Glomerular visceral epithelial cell (primary cell): Measurements from ENCODE around the gene TRAK1.

Experiments used
- DNase-seq: peaks from one replicate; pipeline ENCODE4 v3.0.0-alpha.2; 2016; ENCODE audit errors: extremely low spot score

TRAK1 gene

GRCh38 chr3:42176242-42177034 lies 85.3 kb downstream of the TRAK1 start:
- no peak for DNase-seq

- no peak for DNase-seq
Observed at GRCh38 chr3:42177068-42177800, 86.1 kb downstream of the TRAK1 start.

GRCh38 chr3:42177801-42178150 lies 86.6 kb downstream of the TRAK1 start:
- DNase-seq: no peak

DNA sequence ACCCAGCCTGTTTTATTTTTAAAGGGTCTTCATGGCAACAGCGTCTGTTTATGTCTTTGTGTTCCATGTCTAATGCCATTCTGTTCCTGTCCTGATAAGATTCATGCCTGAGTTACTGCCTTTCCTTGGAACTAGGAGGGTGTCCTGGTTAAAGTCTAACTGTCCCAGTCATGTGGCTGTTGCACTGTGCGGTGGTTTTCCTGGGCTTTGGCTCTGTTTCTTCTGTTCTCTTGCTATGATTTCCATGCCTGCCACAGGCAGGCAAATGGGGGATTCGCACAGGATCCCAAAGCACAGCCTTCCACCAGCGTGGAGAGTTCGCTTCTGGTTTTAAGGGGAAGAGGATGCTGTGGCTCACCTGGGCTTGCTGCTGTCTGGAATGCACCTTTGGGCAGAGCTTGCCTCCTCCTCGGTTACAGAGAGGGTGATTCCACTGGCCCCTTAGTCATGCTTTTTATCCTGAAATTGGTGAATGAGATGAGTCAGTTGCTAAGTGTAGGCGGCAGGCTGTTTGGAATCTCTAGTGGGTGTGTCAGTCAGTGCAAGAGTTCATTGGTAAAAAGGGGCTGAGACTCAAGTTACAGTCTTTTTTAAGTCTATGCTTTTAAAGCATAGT lies 88.1 kb downstream of the TRAK1 start:
- DNase-seq: peak; percentile 83

DNA sequence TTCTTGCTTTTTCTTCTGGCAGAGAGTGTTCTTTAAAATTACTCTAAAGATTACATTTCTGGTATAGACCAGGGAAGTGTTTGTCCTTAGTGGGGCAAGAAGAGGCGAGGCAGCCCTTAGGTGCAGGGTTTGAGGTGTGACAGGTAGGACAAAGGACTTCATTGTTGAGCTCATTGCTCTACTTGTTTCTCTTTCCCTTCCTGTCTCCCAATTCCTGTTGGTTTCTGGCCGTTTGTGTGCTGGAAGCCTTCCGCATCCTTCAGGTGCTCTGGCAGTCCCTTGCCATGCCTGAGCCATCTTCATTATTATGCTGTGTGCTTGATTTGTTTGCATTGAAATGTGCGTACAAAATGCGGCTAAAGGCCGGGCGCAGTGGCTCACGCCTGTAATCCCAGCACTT lies 89.7 kb downstream of the TRAK1 start:
- no peak for DNase-seq

- no peak for DNase-seq
Observed at GRCh38 chr3:42182555-42182954, 91.4 kb downstream of the TRAK1 start.

DNA sequence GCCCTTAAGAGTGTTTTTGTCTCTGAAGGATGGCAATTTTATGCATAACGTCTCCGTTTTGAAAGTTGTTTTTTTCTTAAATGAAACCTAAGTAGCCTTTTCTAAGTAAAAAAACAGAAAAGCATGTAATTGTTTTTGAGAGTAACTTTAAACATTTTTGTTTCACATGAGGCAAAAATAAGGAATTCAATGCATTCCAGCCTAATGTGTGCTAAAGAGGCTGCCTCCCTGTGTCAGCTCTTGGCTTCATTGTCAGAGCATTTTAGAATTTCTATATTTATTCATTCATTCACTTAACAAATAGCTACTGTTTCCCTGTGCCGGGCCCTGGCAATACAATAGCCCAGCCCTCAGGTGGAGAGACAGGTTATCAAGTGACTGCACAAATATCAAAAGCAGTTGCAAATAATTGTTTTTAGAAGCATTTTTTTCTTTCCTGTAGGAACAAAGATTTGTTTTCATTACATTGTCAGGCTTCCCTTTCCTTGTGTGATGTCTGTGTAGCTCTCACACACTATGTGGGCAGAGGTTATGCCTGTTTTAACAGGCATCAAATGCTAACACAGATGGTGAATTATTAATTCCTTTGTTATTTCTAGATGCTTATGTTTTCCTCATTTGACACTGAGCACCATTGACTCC lies 93.0 kb downstream of the TRAK1 start:
- no peak for DNase-seq

- no peak for DNase-seq
Observed at GRCh38 chr3:42184651-42185443, 93.7 kb downstream of the TRAK1 start.

DNA sequence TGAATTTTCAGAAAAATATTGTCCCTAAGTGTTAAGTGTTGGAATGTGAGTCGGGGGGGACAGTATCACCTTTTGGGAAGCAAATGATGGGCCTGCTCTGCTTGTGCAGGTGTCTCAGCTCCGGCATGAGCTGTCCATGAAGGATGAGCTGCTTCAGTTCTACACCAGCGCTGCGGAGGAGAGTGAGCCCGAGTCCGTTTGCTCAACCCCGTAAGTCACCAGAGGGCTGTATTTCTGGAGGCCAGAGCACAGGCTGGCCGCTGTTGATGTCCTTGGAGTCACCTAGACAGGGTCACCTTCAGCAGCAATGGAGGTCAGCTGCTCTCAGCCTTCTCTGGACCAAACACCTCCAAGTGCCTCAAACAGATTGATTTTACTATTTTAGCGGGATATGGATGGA lies 96.8 kb downstream of the TRAK1 start:
- no peak for DNase-seq

GRCh38 chr3:42188376-42188775 lies 97.2 kb downstream of the TRAK1 start:
- DNase-seq: no peak

DNA sequence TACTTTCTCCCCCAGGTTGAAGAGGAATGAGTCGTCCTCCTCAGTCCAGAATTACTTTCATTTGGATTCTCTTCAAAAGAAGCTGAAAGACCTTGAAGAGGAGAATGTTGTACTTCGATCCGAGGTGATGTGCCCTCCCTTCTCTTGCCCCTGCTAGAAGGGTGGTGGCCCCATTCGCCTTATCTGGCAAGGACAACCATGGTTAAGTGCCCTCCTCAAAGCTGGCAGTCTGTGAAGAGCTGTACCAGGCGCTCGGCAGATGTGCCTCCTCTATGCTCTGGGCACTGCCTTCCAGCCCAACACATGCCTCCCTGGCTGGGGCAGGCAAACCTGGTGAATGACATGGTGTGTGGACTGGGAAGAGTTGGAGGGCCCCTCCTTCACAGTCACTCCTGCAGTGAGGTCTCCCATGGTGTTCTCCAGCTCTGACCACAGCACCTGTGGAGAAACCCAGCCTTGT lies 97.9 kb downstream of the TRAK1 start:
- DNase-seq: no peak

DNA sequence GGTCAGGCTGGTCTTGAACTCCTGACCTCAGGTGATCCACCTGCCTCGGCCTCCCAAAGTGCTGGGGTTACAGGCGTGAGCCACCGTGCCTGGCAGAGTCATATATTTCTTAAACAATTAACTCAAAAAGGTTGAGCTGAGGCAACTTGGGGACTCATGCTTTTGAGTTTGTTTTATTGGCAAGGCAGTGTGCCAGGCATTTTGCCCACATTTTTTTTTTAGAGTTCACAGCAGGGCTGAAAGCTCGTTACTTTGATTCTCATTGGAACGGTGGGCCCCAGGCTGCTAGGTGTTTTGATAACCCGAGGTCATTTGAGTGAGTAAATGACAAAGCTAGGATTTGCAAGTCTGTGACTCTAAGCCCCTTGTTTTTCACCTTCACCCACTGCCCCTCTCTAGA lies 98.6 kb downstream of the TRAK1 start:
- no peak for DNase-seq

GRCh38 chr3:42190701-42191442 lies 99.7 kb downstream of the TRAK1 start:
- DNase-seq: peak; percentile 67

- no peak for DNase-seq
Observed at GRCh38 chr3:42191443-42191747, 100.2 kb downstream of the TRAK1 start.

GRCh38 chr3:42192334-42193200 lies 101.4 kb downstream of the TRAK1 start:
- peak; percentile 11 for DNase-seq

GRCh38 chr3:42194943-42195510 lies 103.9 kb downstream of the TRAK1 start:
- no peak for DNase-seq

GRCh38 chr3:42195879-42196330 lies 104.7 kb downstream of the TRAK1 start:
- DNase-seq: no peak

DNA sequence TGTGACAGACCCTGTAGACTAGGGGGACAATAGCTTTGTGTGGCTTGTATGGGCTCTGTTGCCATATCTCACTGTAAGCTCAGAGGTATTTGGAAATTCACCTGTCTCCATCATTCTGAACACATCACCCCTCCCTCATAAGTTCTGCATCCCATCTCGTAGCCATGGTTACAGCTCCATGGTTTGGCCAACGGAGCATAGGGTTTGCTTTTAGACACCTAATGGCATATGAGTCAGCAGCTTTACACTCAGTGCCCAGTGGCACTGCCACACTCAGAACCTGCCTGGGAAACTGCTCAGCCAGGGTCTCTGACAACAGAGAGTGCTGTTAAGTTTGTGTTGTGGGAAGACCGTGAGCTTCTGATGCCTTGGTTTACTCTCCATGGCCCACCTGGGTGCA lies 107.6 kb downstream of the TRAK1 start:
- DNase-seq: no peak

DNA sequence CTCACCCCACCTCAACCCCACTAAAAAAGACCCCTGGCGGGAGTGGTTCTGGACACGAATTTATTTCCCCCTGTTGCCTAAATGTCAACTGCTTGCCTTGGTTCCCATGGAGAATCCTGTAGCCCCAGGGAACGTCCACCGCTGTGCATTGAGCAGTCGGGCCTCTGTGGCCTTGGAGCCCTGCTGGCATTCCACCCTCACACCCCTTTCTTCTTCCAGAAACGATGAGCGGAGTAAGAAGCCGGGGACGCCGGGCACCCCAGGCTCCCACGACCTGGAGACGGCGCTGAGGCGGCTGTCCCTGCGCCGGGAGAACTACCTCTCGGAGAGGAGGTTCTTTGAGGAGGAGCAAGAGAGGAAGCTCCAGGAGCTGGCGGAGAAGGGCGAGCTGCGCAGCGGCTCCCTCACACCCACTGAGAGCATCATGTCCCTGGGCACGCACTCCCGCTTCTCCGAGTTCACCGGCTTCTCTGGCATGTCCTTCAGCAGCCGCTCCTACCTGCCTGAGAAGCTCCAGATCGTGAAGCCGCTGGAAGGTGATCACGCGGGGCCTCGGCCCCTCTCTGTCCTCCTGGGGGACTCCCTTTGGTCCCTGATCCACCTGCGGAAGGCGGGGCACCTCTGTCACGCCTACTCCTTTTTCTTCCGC lies 111.2 kb downstream of the TRAK1 start:
- DNase-seq: no peak
